HepG2 (cell line): Measurements from ENCODE around the gene PPHLN1.

ENCODE experiments used
- ATF2 ChIP-seq: sonication (generic); formaldehyde crosslinking; IDR thresholded peaks from 2 replicates; pipeline ENCODE4 v1.4.0; 2020; ENCODE audit warnings: missing genetic modification reagents
- HNF4G ChIP-seq, 2 experiments: sonication (generic) in 1 of 2; formaldehyde crosslinking in 1 of 2; IDR thresholded peaks; 2 replicates each; pipeline versions ENCODE4 v1.4.0 to v1.6.1; 2011 to 2020; ENCODE audit warnings: borderline replicate concordance in 2 of 2, low read depth in 2 of 2, mild to moderate bottlenecking in 2 of 2, low read length in 1 of 2, missing genetic modification reagents in 1 of 2, moderate library complexity in 1 of 2
- KDM5B ChIP-seq: sonication (generic); formaldehyde crosslinking; IDR thresholded peaks from 2 replicates; pipeline ENCODE4 v1.4.0; 2020; ENCODE audit warnings: missing genetic modification reagents, mild to moderate bottlenecking, borderline replicate concordance
- ZFP37 ChIP-seq: sonication (generic); formaldehyde crosslinking; IDR thresholded peaks from 2 replicates; pipeline ENCODE4 v1.4.0; 2020; ENCODE audit warnings: missing genetic modification reagents, borderline replicate concordance
- ZNF569 ChIP-seq: sonication (generic); formaldehyde crosslinking; IDR thresholded peaks from 2 replicates; pipeline ENCODE4 v1.5.0; 2020; ENCODE audit warnings: mild to moderate bottlenecking, missing genetic modification reagents, moderate library complexity, borderline replicate concordance
- TF ChIP-seq, protein P1 (sequence below): sonication (generic); formaldehyde crosslinking; IDR thresholded peaks from 2 replicates; pipeline ENCODE4 v1.5.1; 2020; ENCODE audit warnings: mild to moderate bottlenecking, missing genetic modification reagents, borderline replicate concordance
- TF ChIP-seq, protein P2 (sequence below): sonication (generic); formaldehyde crosslinking; IDR thresholded peaks from 2 replicates; pipeline ENCODE4 v1.5.0; 2020; ENCODE audit warnings: mild to moderate bottlenecking, missing genetic modification reagents, moderate library complexity

GRCh38 chr12:42338280-42338679, 12.3 kb downstream of the PPHLN1 start:
- TF ChIP-seq ATF2 (CRISPR knock-in tag) (no peak), ZFP37 (CRISPR knock-in tag) (no peak), HNF4G (IDR thresholded peaks at IDR 0.05; ENCODE audit: borderline replicate concordance, low read depth, low read length) (no peak), HNF4G (CRISPR knock-in tag; IDR thresholded peaks at IDR 0.05; ENCODE audit: borderline replicate concordance, low read depth) (no peak), KDM5B (no peak), ZNF569 (no peak)
- TF ChIP-seq, protein P1, sequence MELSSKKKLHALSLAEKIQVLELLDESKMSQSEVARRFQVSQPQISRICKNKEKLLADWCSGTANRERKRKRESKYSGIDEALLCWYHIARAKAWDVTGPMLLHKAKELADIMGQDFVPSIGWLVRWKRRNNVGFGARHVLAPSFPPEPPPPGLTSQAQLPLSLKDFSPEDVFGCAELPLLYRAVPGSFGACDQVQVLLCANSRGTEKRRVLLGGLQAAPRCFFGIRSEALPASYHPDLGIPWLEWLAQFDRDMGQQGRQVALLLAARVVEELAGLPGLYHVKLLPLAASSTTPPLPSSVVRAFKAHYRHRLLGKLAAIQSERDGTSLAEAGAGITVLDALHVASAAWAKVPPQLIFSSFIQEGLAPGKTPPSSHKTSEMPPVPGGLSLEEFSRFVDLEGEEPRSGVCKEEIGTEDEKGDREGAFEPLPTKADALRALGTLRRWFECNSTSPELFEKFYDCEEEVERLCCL (CRISPR knock-in tag), result no peak
- TF ChIP-seq, protein P2, sequence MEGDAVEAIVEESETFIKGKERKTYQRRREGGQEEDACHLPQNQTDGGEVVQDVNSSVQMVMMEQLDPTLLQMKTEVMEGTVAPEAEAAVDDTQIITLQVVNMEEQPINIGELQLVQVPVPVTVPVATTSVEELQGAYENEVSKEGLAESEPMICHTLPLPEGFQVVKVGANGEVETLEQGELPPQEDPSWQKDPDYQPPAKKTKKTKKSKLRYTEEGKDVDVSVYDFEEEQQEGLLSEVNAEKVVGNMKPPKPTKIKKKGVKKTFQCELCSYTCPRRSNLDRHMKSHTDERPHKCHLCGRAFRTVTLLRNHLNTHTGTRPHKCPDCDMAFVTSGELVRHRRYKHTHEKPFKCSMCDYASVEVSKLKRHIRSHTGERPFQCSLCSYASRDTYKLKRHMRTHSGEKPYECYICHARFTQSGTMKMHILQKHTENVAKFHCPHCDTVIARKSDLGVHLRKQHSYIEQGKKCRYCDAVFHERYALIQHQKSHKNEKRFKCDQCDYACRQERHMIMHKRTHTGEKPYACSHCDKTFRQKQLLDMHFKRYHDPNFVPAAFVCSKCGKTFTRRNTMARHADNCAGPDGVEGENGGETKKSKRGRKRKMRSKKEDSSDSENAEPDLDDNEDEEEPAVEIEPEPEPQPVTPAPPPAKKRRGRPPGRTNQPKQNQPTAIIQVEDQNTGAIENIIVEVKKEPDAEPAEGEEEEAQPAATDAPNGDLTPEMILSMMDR (CRISPR knock-in tag), result no peak
